ENCODE measurements around the gene TPM4. TPM values are rescaled to one million over a fixed set of nuclear protein-coding genes. Genes with fewer than 3 reads are reported as not detected.

The TPM4 gene
- total RNA-seq, 2 experiments from 2014 or later = 182 to 185 TPM

DNA sequence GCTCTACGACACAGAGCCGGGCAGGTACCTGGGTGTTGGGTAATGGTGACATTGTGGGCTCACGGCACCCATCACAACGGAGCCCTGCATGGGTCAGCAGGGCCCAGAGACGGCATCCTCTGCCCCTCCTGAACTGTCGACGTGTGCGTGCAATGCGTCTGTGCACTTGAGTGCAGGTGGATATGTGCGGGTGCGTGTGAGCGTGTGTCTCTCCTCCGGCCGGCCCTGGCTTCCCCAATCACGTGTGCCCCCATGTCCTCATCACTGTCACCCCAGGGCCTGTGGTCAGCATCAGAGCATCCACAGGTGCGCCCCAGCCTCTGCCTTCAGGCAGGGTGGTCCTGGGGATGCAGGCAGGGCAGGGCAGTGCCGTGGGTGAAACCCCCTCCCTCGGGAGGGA, 37.2 kb upstream of the TPM4 start:
- ChIA-PET CTCF (no interaction called here), POLR2A (no interaction called here)
- TF ChIP-seq, protein P1, sequence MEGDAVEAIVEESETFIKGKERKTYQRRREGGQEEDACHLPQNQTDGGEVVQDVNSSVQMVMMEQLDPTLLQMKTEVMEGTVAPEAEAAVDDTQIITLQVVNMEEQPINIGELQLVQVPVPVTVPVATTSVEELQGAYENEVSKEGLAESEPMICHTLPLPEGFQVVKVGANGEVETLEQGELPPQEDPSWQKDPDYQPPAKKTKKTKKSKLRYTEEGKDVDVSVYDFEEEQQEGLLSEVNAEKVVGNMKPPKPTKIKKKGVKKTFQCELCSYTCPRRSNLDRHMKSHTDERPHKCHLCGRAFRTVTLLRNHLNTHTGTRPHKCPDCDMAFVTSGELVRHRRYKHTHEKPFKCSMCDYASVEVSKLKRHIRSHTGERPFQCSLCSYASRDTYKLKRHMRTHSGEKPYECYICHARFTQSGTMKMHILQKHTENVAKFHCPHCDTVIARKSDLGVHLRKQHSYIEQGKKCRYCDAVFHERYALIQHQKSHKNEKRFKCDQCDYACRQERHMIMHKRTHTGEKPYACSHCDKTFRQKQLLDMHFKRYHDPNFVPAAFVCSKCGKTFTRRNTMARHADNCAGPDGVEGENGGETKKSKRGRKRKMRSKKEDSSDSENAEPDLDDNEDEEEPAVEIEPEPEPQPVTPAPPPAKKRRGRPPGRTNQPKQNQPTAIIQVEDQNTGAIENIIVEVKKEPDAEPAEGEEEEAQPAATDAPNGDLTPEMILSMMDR (IDR thresholded peaks at IDR 0.05) = no peak
- ATAC-seq (ENCODE audit: poor library complexity) = no peak
- Mint-ChIP-seq H3K27ac (no peak overlapping the region), H3K4me1 (ENCODE audit: low read depth) (peaks cover 5% of the 10 kb centered on the region), H3K9me3 (no peaks in the 10 kb centered on the region), H3K36me3 (ENCODE audit: low read depth) (no peaks in the 10 kb centered on the region), H3K27me3 (no peaks in the 10 kb centered on the region), H3K4me3 (no peak overlapping the region)
- Histone ChIP-seq H3K4me1 (ENCODE audit: insufficient read depth, low read length) (peaks cover 10% of the 10 kb centered on the region), H3K4me3 (ENCODE audit: low read length) (no peak overlapping the region), H3K9me3 (ENCODE audit: control insufficient read depth in 1 of 2, insufficient read depth in 1 of 2, low read length in 2 of 2) (no peaks in the 10 kb centered on the region), H3K36me3 (ENCODE audit: insufficient read depth, low read length) (no peaks in the 10 kb centered on the region), H3K27me3 (ENCODE audit: control insufficient read depth in 1 of 2, insufficient read depth in 2 of 2, low read length in 2 of 2) (no peaks in the 10 kb centered on the region), H3K27ac (ENCODE audit: low read depth in 1 of 2, low read length in 2 of 2) (no peak overlapping the region)
- intact Hi-C loops (cut with DNase I, micrococcal nuclease) = no loop called here
- DNase-seq = peak in 1 of 14 experiments; percentile 14

DNA sequence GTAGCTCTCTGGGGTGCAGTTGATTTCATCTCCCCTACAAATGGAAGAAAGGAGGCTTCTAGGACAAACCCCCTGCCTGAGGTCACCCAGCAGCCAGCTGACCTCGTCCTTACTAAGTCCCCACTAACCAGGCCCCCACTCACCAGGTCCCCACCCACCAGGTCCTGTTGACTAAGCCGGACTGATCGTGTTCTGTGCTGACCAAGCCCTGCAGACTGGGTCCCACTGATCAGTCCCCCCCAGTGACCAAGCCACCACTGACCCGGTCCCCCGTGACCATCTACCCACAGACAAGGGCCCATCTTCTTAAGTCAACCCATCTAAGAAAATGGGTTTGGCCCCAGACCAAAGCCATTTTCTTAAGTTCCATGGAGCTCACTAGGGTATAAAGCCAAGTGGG, 36.8 kb upstream of the TPM4 start:
- TF ChIP-seq, protein P1 (IDR thresholded peaks at IDR 0.05) = no peak
- ATAC-seq (ENCODE audit: poor library complexity) (no peak), DNase-seq (peak in 1 of 14 experiments; percentile 10)
- Histone ChIP-seq H3K4me3 (ENCODE audit: low read length) (no peak overlapping the region), H3K27me3 (ENCODE audit: control insufficient read depth in 1 of 2, insufficient read depth in 2 of 2, low read length in 2 of 2) (no peaks in the 10 kb centered on the region), H3K4me1 (ENCODE audit: insufficient read depth, low read length) (peaks cover 10% of the 10 kb centered on the region), H3K9me3 (ENCODE audit: control insufficient read depth in 1 of 2, insufficient read depth in 1 of 2, low read length in 2 of 2) (no peaks in the 10 kb centered on the region), H3K36me3 (ENCODE audit: insufficient read depth, low read length) (no peaks in the 10 kb centered on the region), H3K27ac (ENCODE audit: low read depth in 1 of 2, low read length in 2 of 2) (no peak overlapping the region)
- Mint-ChIP-seq H3K9me3 (no peaks in the 10 kb centered on the region), H3K27ac (no peak overlapping the region), H3K36me3 (ENCODE audit: low read depth) (no peaks in the 10 kb centered on the region), H3K4me3 (no peak overlapping the region), H3K4me1 (ENCODE audit: low read depth) (peaks cover 5% of the 10 kb centered on the region), H3K27me3 (no peaks in the 10 kb centered on the region)
- ChIA-PET POLR2A (interaction anchor here (1.3 kb wide), 1 partner anchor 145 kb away, joined by 3 read pairs; the partner anchor contains the start of gene FAM32A), CTCF (no interaction called here)
- intact Hi-C loops (cut with DNase I, micrococcal nuclease) = no loop called here

DNA sequence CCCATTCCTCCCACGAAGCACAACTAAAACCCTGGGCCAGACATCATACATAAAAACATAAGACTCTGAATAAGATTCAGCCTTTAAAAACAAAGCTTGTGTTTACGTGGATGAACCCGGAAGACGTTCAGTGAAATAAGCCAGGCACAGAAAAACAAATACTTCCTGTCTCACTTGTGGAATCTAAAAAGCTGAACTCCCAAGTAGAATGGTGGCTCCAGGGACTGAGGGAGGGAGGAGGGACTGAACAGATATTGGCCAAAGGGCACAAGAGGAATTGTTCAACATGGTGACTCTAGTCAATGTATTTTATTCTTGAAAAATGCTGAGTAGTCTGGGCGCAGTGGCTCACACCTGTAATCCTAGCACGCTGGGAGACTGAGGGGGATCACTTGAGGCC, 35.7 kb upstream of the TPM4 start:
- Mint-ChIP-seq H3K9me3 (no peaks in the 10 kb centered on the region), H3K4me1 (ENCODE audit: low read depth) (peaks cover 5% of the 10 kb centered on the region), H3K4me3 (no peak overlapping the region), H3K27me3 (no peaks in the 10 kb centered on the region), H3K27ac (no peak overlapping the region), H3K36me3 (ENCODE audit: low read depth) (no peaks in the 10 kb centered on the region)
- POLR2A ChIA-PET = interaction anchor here (1.3 to 1.7 kb wide), 2 partner anchors 30 to 144 kb away, joined by 3 to 6 read pairs; partner anchors contain the start of gene FAM32A
- Histone ChIP-seq H3K27ac (ENCODE audit: low read depth in 1 of 2, low read length in 2 of 2) (no peak overlapping the region), H3K36me3 (ENCODE audit: insufficient read depth, low read length) (no peaks in the 10 kb centered on the region), H3K9me3 (ENCODE audit: control insufficient read depth in 1 of 2, insufficient read depth in 1 of 2, low read length in 2 of 2) (no peaks in the 10 kb centered on the region), H3K4me1 (ENCODE audit: insufficient read depth, low read length) (peaks cover 10% of the 10 kb centered on the region), H3K27me3 (ENCODE audit: control insufficient read depth in 1 of 2, insufficient read depth in 2 of 2, low read length in 2 of 2) (no peaks in the 10 kb centered on the region), H3K4me3 (ENCODE audit: low read length) (no peak overlapping the region)
- TF ChIP-seq, protein P1 (IDR thresholded peaks at IDR 0.05) = no peak
- peak in 1 of 14 experiments; percentile 17 for DNase-seq
- no peak for ATAC-seq (ENCODE audit: poor library complexity)
- CTCF ChIA-PET = interaction anchor here (0.6 to 3.1 kb wide), 11 partner anchors 16 to 229 kb away, joined by 3 to 22 read pairs (median 7); partner anchors contain the start of genes HSH2D and RAB8A
- intact Hi-C loops (cut with DNase I, micrococcal nuclease) = loop anchor here (1.0 to 5.0 kb wide), 5 partner anchors 37 to 413 kb away; partner anchors contain the start of genes RAB8A (in 1 of the 2) and TPM4 (in 1 of the 2)

All from CD4-positive, alpha-beta T cell (primary cell).